ENCODE data around the gene AASDH.

AASDH gene

GRCh38 chr4:56316011-56316650 is 71.2 kb downstream of the AASDH start:
- no peak for DNase-seq (ENCODE audit: low read depth in 4 of 4, low spot score in 1 of 4)

- DNase-seq (ENCODE audit: low read depth in 4 of 4, low spot score in 1 of 4), result no peak
Observed at GRCh38 chr4:56315543-56315942, 71.7 kb downstream of the AASDH start.

DNA sequence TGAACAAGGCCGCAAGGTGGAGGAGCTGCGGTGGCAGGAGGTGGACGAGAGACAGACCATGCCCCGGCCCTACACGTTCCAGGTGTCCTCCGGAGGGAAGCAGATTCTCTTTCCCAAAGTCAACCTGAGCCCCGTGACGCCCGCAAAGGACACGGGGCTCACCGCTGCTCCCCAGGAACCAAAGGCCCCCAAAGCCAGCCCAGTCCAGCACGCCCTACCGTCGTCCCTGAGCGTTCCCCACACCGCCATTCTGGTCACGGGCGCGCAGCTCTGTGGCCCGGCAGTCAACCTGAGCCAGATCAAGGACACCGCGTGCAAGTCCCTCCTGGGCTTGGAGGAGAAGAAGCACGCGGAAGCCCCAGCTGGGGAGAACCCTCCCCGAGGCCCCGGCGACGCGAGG is 72.2 kb downstream of the AASDH start:
- DNase-seq (ENCODE audit: low read depth in 4 of 4, low spot score in 1 of 4), result no peak

DNA sequence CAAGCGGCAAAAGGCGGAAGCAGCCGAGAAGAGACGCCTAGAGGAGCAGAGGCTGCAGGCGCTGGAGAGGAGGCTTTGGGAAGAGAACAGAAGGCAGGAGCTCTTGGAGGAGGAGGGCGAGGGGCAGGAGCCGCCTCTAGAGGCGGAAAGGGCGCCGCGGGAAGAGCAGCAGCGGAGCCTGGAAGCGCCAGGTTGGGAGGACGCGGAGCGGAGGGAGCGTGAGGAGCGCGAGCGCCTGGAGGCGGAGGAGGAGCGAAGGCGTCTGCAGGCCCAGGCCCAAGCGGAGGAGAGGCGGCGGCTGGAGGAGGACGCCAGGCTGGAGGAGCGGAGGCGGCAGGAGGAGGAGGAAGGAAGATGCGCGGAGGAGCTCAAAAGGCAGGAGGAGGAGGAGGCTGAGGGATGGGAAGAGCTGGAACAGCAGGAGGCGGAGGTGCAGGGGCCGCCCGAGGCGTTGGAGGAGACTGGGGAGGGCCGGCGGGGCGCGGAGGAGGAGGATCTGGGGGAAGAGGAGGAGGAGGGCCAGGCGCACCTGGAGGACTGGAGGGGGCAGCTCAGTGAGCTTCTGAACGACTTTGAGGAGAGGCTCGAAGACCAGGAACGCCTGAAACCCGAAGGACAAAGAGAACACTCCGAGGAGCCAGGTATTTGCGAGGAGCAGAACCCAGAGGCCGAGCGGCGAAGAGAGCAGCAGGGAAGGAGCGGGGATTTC is 72.9 kb downstream of the AASDH start:
- DNase-seq (ENCODE audit: low read depth in 4 of 4, low spot score in 1 of 4), result no peak

GRCh38 chr4:56313132-56313531 is 74.2 kb downstream of the AASDH start:
- DNase-seq (ENCODE audit: low read depth in 4 of 4, low spot score in 1 of 4), result no peak

GRCh38 chr4:56311299-56311975 is 75.9 kb downstream of the AASDH start:
- no peak for DNase-seq (ENCODE audit: low read depth in 4 of 4, low spot score in 1 of 4)

- no peak for DNase-seq (ENCODE audit: low read depth in 4 of 4, low spot score in 1 of 4)
Observed at GRCh38 chr4:56310401-56311125, 76.7 kb downstream of the AASDH start.

GRCh38 chr4:56308384-56308783 is 78.9 kb downstream of the AASDH start:
- no peak for DNase-seq (ENCODE audit: low read depth in 4 of 4, low spot score in 1 of 4)

DNA sequence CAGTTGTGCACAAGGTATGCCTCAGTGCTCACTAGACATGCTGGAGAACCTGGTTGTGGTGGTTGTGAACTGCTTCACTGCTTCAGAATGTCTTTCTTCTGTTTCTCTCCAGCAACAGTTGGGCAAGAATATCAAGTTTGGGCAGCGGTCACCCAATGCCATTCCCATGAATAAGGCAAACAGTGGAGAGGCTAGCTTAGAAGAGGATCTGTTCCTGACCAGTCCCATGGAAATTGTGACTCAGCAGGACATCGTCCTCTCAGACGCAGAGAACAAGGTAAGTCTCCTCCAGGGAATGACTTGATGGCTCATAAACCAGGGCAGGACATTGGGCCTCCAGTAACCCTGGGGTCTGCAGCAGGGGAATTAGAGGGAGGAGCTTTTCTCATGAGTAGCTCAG is 79.9 kb downstream of the AASDH start:
- DNase-seq (ENCODE audit: low read depth in 4 of 4, low spot score in 1 of 4), result no peak

- no peak for DNase-seq (ENCODE audit: low read depth in 4 of 4, low spot score in 1 of 4)
Observed at GRCh38 chr4:56305390-56305789, 81.9 kb downstream of the AASDH start.

DNA sequence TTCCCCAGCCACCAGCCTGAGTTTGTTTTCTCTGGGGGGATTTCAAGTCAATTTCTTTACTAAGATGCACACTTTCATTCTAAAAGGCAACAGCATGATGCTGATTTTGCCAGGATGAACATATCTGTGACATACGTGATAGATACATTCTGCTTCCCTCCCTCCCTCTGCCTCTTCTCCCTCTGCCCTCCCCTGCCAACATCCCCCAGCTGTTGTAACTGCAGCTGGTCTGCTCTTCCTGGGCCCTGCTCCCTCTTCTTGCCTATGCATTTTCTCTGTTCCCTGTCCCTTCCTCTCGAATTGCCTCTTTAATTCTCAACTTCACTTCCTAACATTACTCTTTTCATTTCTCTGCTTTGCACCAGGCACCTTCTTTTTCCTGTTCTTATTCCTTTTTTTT is 83.4 kb downstream of the AASDH start:
- DNase-seq (ENCODE audit: low read depth in 4 of 4, low spot score in 1 of 4), result no peak

GRCh38 chr4:56302760-56303159 is 84.5 kb downstream of the AASDH start:
- no peak for DNase-seq (ENCODE audit: low read depth in 4 of 4, low spot score in 1 of 4)

GRCh38 chr4:56301997-56302496 is 85.2 kb downstream of the AASDH start:
- DNase-seq (ENCODE audit: low read depth in 4 of 4, low spot score in 1 of 4), result no peak

GRCh38 chr4:56301181-56301996 is 85.9 kb downstream of the AASDH start:
- peak; percentile 18 to 44 (median 36) for DNase-seq (ENCODE audit: low read depth in 4 of 4, low spot score in 1 of 4)

DNA sequence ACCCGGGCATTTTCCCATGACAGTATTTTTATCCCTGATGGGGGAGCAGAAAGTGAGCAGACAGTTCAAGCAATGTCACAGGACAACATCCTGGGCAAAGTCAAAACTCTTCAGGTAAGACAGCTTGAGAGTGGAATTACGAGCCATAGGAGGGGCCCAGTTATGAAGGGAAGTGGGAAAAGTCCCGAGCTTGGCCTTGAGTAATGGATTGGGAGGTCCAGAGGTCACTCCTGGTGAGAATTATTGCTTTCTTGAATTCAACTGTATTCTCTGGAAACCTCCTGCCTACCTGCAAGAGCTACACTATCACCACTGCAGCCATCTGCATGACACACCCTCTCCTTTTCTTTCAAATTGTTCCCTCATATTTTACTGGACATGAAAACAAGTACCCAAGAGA is 89.1 kb downstream of the AASDH start:
- DNase-seq (ENCODE audit: low read depth in 4 of 4, low spot score in 1 of 4), result no peak

DNA sequence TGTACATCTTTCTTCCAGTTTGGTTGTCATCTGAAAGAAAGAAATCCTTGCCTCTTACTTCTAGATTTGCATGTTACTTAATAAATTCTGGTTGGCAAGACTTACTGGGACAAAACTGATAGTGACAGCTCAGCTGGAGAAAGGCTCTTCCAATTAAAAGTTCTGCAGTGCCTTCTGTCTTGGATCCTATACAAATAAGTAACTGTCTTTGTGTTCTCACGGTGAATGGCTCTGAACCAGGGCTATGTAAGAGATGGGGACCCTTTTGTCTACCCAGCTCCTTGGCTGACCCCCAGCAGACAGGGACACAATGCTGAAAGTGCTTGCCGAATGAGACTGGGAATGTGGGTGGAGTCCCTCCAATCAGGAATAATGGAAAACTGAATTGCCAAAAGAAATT is 89.5 kb downstream of the AASDH start:
- DNase-seq (ENCODE audit: low read depth in 4 of 4, low spot score in 1 of 4), result no peak

DNA sequence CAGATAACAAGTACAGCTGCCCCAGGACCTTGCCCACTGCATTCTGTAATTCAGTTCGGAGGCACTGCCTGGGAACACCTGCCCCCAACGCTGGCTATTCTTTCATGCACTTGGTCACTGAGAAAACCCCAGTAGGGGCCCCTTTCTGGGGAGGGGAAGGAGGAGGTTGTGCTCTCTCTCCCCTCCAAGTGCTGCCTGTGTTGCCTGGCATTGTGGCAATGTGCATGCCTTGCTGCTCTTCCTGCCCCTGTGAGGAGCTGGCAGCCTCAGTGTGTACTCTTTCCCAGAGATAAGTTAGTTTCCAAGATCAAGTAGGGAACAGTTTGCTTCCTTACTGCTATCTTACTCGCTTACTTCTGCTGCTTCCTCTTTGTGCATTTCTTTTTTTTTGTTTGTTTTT is 90.8 kb downstream of the AASDH start:
- DNase-seq (ENCODE audit: low read depth in 4 of 4, low spot score in 1 of 4), result no peak

DNA sequence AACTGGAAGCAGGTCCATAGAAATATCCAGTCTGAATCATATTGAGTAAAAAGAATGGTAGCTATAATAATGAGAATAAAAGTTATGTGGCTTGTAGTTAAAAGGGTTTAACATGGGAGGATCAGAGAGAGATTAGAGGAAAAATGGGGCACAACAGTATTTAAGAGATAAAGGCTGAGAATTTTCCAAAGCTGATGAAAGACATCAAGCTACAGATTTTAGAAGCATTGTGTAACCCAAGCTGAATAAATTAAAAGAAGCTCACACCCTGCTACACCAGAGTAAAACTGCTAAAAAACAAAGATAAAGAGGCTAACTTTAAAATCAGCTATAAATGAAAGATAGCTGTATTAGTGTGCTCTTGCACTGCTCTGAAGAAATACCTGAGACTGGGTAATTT is 94.2 kb downstream of the AASDH start:
- no peak for DNase-seq (ENCODE audit: low read depth in 4 of 4, low spot score in 1 of 4)

DNA sequence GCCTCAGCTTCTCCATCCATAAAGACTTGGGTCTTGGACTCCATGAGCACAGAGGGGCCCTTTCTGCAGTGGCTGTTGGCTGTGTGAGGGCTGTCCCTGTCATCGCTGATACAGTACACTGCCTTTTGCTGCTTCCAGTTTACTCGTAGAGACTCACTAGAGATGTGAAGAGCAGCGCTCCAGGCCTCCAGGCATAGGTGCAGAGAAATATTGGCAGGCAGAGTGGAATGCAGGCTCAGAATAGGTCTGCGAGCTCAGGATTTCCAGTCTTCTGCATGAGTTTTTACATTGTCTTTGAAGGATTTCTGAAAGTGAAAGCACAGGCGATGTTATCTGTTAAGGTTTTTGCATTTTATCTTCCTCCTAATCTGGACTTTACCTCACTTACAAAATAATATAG is 97.4 kb downstream of the AASDH start:
- DNase-seq (ENCODE audit: low read depth in 4 of 4, low spot score in 1 of 4), result no peak

DNA sequence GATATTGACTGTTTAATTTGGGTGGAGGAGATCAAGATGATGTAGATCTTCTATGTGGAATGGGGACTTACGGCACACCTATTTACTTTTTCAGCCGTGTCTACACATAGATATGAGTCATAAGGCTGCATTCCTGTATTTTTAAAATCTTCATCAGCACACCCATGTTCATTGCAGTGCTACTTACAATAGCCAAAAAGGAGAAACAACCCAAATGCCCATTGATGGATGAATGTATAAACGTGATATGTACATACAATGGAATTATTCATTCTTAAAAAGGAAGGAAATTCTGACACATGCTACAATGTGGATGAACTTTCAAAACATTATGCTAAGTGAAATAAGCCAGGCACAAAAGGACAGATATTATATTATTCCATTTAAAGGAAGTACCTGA is 98.6 kb downstream of the AASDH start:
- no peak for DNase-seq (ENCODE audit: low read depth in 4 of 4, low spot score in 1 of 4)
